GM10266 (cell line): Measurements from ENCODE around the gene CASS4.

Experiments used
- DNase-seq: peaks from one replicate; pipeline ENCODE4 v3.0.0; 2012; ENCODE audit errors: extremely low spot score
- CTCF ChIP-seq: IDR thresholded peaks from 2 replicates; pipeline ENCODE4 v1.5.1; 2012; ENCODE audit warnings: mild to moderate bottlenecking, low read depth; ENCODE audit not compliant: control insufficient read depth, insufficient read depth; ENCODE audit errors: missing control alignments

Gene CASS4

GRCh38 chr20:56423886-56424285 is 11.8 kb downstream of the CASS4 start:
- no peak for DNase-seq

GRCh38 chr20:56424931-56425330 is 12.9 kb downstream of the CASS4 start:
- TF ChIP-seq CTCF: no peak
- DNase-seq: no peak

More at GRCh38 chr20:56423886-56424285, 11.8 kb downstream of the CASS4 start:
- TF ChIP-seq CTCF: no peak

GRCh38 chr20:56426026-56426425 is 14.0 kb downstream of the CASS4 start:
- DNase-seq: no peak
- TF ChIP-seq CTCF: no peak

- TF ChIP-seq CTCF: no peak
- no peak for DNase-seq
Measured at GRCh38 chr20:56426926-56427325, 14.9 kb downstream of the CASS4 start.

GRCh38 chr20:56427797-56428196 is 15.7 kb downstream of the CASS4 start:
- TF ChIP-seq CTCF: no peak
- DNase-seq: no peak

GRCh38 chr20:56428410-56428809 is 16.4 kb downstream of the CASS4 start:
- no peak for DNase-seq
- no peak for TF ChIP-seq CTCF

GRCh38 chr20:56428881-56429280 is 16.8 kb downstream of the CASS4 start:
- no peak for DNase-seq
- no peak for TF ChIP-seq CTCF
